Breast epithelium (tissue), 3 donors: ENCODE data around the gene STRBP.

Source experiments
- POLR2A ChIP-seq: fragments of 450-650 bp; IDR thresholded peaks from one replicate; pipeline ENCODE4 v1.6.1; 2016; ENCODE audit warnings: antibody characterized with exemption, mild to moderate bottlenecking, moderate library complexity
- POLR2AphosphoS5 ChIP-seq, 3 donors: sonication (generic); formaldehyde crosslinking; IDR thresholded peaks; one replicate each; pipeline ENCODE4 v1.6.1; 2017; ENCODE audit warnings: antibody characterized with exemption in 3 of 3
- TF ChIP-seq, protein P1 (sequence below), 3 donors: fragments of 450-650 bp; IDR thresholded peaks; one replicate each; pipeline ENCODE4 v1.5.1; 2016 to 2017; ENCODE audit warnings: antibody characterized with exemption in 3 of 3, mild to moderate bottlenecking in 3 of 3, moderate library complexity in 3 of 3

DNA sequence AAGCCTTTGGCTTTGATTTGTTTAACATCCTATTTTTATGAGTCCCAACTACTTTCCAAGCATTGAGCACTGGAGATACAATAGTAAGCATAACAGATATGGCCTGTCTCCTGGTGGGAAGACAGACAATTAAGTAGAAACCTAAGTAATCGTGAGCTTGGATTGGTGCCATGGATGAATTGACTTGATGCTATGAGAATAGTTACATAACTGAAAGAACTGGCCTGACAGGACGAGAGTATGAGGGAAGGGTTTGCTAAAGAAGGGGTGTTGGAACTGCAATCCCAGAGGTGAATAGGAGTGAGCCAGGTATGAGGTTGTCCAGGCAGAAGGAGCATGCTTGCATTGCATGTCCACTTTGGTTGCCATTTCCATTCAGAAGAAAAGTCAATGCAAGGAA is 182.5 kb downstream of the STRBP start:
- TF ChIP-seq, protein P1, sequence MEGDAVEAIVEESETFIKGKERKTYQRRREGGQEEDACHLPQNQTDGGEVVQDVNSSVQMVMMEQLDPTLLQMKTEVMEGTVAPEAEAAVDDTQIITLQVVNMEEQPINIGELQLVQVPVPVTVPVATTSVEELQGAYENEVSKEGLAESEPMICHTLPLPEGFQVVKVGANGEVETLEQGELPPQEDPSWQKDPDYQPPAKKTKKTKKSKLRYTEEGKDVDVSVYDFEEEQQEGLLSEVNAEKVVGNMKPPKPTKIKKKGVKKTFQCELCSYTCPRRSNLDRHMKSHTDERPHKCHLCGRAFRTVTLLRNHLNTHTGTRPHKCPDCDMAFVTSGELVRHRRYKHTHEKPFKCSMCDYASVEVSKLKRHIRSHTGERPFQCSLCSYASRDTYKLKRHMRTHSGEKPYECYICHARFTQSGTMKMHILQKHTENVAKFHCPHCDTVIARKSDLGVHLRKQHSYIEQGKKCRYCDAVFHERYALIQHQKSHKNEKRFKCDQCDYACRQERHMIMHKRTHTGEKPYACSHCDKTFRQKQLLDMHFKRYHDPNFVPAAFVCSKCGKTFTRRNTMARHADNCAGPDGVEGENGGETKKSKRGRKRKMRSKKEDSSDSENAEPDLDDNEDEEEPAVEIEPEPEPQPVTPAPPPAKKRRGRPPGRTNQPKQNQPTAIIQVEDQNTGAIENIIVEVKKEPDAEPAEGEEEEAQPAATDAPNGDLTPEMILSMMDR (IDR thresholded peaks at IDR 0.05): no peak
- no peak for TF ChIP-seq POLR2A
- TF ChIP-seq POLR2AphosphoS5 (IDR thresholded peaks at IDR 0.05): no peak
